ENCODE measurements around the gene LRIG1.
"Not testable (repeated sequence)": the region's sequence is repeated elsewhere in the genome, so short reads cannot be mapped to it uniquely, and the experiment has no call there.

The LRIG1 gene

GRCh38 chr3:66441129-66441528 is 59.7 kb downstream of the LRIG1 start:
- DNase-seq (ENCODE audit: low spot score) = no peak

- DNase-seq (ENCODE audit: low spot score) = no peak
Observed at GRCh38 chr3:66439666-66440344, 61.0 kb downstream of the LRIG1 start.

GRCh38 chr3:66438046-66438445 is 62.8 kb downstream of the LRIG1 start:
- no peak for DNase-seq (ENCODE audit: low spot score)

GRCh38 chr3:66437341-66437929 is 63.4 kb downstream of the LRIG1 start:
- DNase-seq (ENCODE audit: low spot score) = no peak

- DNase-seq (ENCODE audit: low spot score) = no peak
Observed at GRCh38 chr3:66435989-66436388, 64.8 kb downstream of the LRIG1 start.

- DNase-seq (ENCODE audit: low spot score) = no peak
Observed at GRCh38 chr3:66434726-66435125, 66.1 kb downstream of the LRIG1 start.

GRCh38 chr3:66433522-66433782 is 67.4 kb downstream of the LRIG1 start:
- no peak for DNase-seq (ENCODE audit: low spot score)

- DNase-seq (ENCODE audit: low spot score) = no peak
Observed at GRCh38 chr3:66432767-66433521, 67.9 kb downstream of the LRIG1 start.

- no peak for DNase-seq (ENCODE audit: low spot score)
Observed at GRCh38 chr3:66432041-66432766, 68.6 kb downstream of the LRIG1 start.

- DNase-seq (ENCODE audit: low spot score) = no peak
Observed at GRCh38 chr3:66431494-66431893, 69.3 kb downstream of the LRIG1 start.

GRCh38 chr3:66430876-66431275 is 69.9 kb downstream of the LRIG1 start:
- DNase-seq (ENCODE audit: low spot score) = no peak

GRCh38 chr3:66428733-66429132 is 72.1 kb downstream of the LRIG1 start:
- no peak for DNase-seq (ENCODE audit: low spot score)

GRCh38 chr3:66427951-66428474 is 72.8 kb downstream of the LRIG1 start:
- DNase-seq (ENCODE audit: low spot score) = no peak

GRCh38 chr3:66427352-66427751 is 73.5 kb downstream of the LRIG1 start:
- no peak for DNase-seq (ENCODE audit: low spot score)

- DNase-seq (ENCODE audit: low spot score) = no peak
Observed at GRCh38 chr3:66426135-66426534, 74.7 kb downstream of the LRIG1 start.

GRCh38 chr3:66425576-66426114 is 75.2 kb downstream of the LRIG1 start:
- DNase-seq (ENCODE audit: low spot score) = no peak

- no peak for DNase-seq (ENCODE audit: low spot score)
Observed at GRCh38 chr3:66425032-66425431, 75.8 kb downstream of the LRIG1 start.

- no peak for DNase-seq (ENCODE audit: low spot score)
Observed at GRCh38 chr3:66423791-66424190, 77.0 kb downstream of the LRIG1 start.

- not testable (repeated sequence) for DNase-seq (ENCODE audit: low spot score)
Observed at GRCh38 chr3:66421893-66422292, 78.9 kb downstream of the LRIG1 start.

- not testable (repeated sequence) for DNase-seq (ENCODE audit: low spot score)
Observed at GRCh38 chr3:66421144-66421543, 79.7 kb downstream of the LRIG1 start.

- DNase-seq (ENCODE audit: low spot score) = no peak
Observed at GRCh38 chr3:66419036-66419435, 81.8 kb downstream of the LRIG1 start.

GRCh38 chr3:66418475-66418931 is 82.3 kb downstream of the LRIG1 start:
- DNase-seq (ENCODE audit: low spot score) = no peak
